WTC11 (cell line): ENCODE results near the gene UBL4A. TPM values are rescaled to one million over a fixed set of nuclear protein-coding genes. Genes with fewer than 3 reads are reported as not detected.

ENCODE experiments used
- ATAC-seq: fragments of 200-7000 bp; cut with Tn5 transposase; 2 replicates; pipeline ENCODE4 v1.10.0; 2021; ENCODE audit warnings: mild to moderate bottlenecking, moderate library complexity
- CTCF ChIA-PET: fragments of 300-600 bp; sonication (Branson Sonifier 250); formaldehyde crosslinking; loops from one replicate; lab custom pipeline; 2021; ENCODE audit warnings: antibody characterized with exemption; lab: Charles Lee
- POLR2A ChIA-PET: fragments of 350-600 bp; sonication (Branson Sonifier 250); formaldehyde crosslinking; loops from one replicate; lab custom pipeline; 2021; ENCODE audit warnings: antibody characterized with exemption; lab: Charles Lee
- DNase-seq: peaks from one replicate; pipeline ENCODE4 v3.0.0; 2021; ENCODE audit warnings: low spot score
- H3K27ac Mint-ChIP-seq: 2 replicates; pipeline ENCODE4 v1.8.0; 2021; ENCODE audit warnings: mixed read lengths
- H3K27me3 Mint-ChIP-seq: 2 replicates; pipeline ENCODE4 v1.8.0; 2021; ENCODE audit warnings: low read depth, mild to moderate bottlenecking, moderate library complexity, mixed read lengths
- H3K36me3 Mint-ChIP-seq: 2 replicates; pipeline ENCODE4 v1.8.0; 2021; ENCODE audit warnings: mixed read lengths
- H3K4me1 Mint-ChIP-seq: 2 replicates; pipeline ENCODE4 v1.8.0; 2022; ENCODE audit warnings: mixed read lengths
- H3K4me3 Mint-ChIP-seq: 2 replicates; pipeline ENCODE4 v1.8.0; 2021; ENCODE audit warnings: mild to moderate bottlenecking, moderate library complexity, mixed read lengths
- H3K9me3 Mint-ChIP-seq: 2 replicates; pipeline ENCODE4 v1.8.0; 2021; ENCODE audit warnings: mixed read lengths
- CREM ChIP-seq: sonication (generic); formaldehyde crosslinking; IDR thresholded peaks from 2 replicates; pipeline ENCODE4 v1.8.1; 2022; ENCODE audit warnings: mild to moderate bottlenecking, missing genetic modification reagents, moderate library complexity
- FOXK1 ChIP-seq: sonication (generic); formaldehyde crosslinking; IDR thresholded peaks from 2 replicates; pipeline ENCODE4 v1.8.0; 2022; ENCODE audit warnings: mild to moderate bottlenecking, moderate library complexity, missing genetic modification reagents
- FOXP1 ChIP-seq: sonication (generic); formaldehyde crosslinking; IDR thresholded peaks from 2 replicates; pipeline ENCODE4 v1.8.0; 2022; ENCODE audit warnings: missing genetic modification reagents, mild to moderate bottlenecking, moderate library complexity, borderline replicate concordance
- GRHL2 ChIP-seq: fragments of 250-450 bp; sonication (Bioruptor Pico); IDR thresholded peaks from 2 replicates; pipeline ENCODE4 v1.8.0; 2022; ENCODE audit warnings: mild to moderate bottlenecking, moderate library complexity; ENCODE audit not compliant: insufficient replicate concordance, severe bottlenecking
- HMGA2 ChIP-seq: fragments of 250-450 bp; sonication (Bioruptor Pico); IDR thresholded peaks from 2 replicates; pipeline ENCODE4 v1.4.0; 2021; ENCODE audit warnings: mild to moderate bottlenecking, moderate library complexity
- NR3C1 ChIP-seq: sonication (generic); formaldehyde crosslinking; conservative IDR thresholded peaks from 2 replicates; pipeline ENCODE4 v1.8.1; 2023; ENCODE audit warnings: low read depth, mild to moderate bottlenecking, missing genetic modification reagents
- RELA ChIP-seq: sonication (generic); formaldehyde crosslinking; IDR thresholded peaks from 2 replicates; pipeline ENCODE4 v1.8.1; 2022; ENCODE audit warnings: missing genetic modification reagents, mild to moderate bottlenecking, borderline replicate concordance
- TEAD1 ChIP-seq: sonication (generic); formaldehyde crosslinking; IDR thresholded peaks from 2 replicates; pipeline ENCODE4 v1.8.0; 2022; ENCODE audit warnings: mild to moderate bottlenecking, missing genetic modification reagents
- TP53 ChIP-seq: sonication (generic); formaldehyde crosslinking; IDR thresholded peaks from 2 replicates; pipeline ENCODE4 v1.8.1; 2023; ENCODE audit warnings: mild to moderate bottlenecking, missing genetic modification reagents
- ZNF121 ChIP-seq: sonication (generic); formaldehyde crosslinking; IDR thresholded peaks from 2 replicates; pipeline ENCODE4 v1.8.0; 2023; ENCODE audit warnings: missing genetic modification reagents
- total RNA-seq: library from RNA; stranded (reverse); gene quantifications from 3 replicates; pipeline ENCODE4 v1.2.3, GENCODE V29; 2021
- TF ChIP-seq, protein P1 (sequence below): sonication (generic); formaldehyde crosslinking; IDR thresholded peaks from 2 replicates; pipeline ENCODE4 v1.8.0; 2023; ENCODE audit warnings: missing genetic modification reagents, mild to moderate bottlenecking, borderline replicate concordance
- TF ChIP-seq, protein P2 (sequence below): fragments of 250-450 bp; sonication (Bioruptor Pico); IDR thresholded peaks from 2 replicates; pipeline ENCODE4 v1.8.0; 2021; ENCODE audit warnings: mild to moderate bottlenecking
- TF ChIP-seq, protein P3 (sequence below): sonication (generic); formaldehyde crosslinking; IDR thresholded peaks from 2 replicates; pipeline ENCODE4 v1.8.1; 2022; ENCODE audit warnings: low read depth, mild to moderate bottlenecking, moderate library complexity, missing genetic modification reagents, borderline replicate concordance
- TF ChIP-seq, protein P4 (sequence below): sonication (generic); formaldehyde crosslinking; IDR thresholded peaks from 2 replicates; pipeline ENCODE4 v1.8.0; 2022; ENCODE audit warnings: mild to moderate bottlenecking, missing genetic modification reagents
- TF ChIP-seq, protein P5 (sequence below): sonication (generic); formaldehyde crosslinking; IDR thresholded peaks from 2 replicates; pipeline ENCODE4 v1.8.1; 2022; ENCODE audit warnings: mild to moderate bottlenecking, missing genetic modification reagents, moderate library complexity, borderline replicate concordance
- TF ChIP-seq, protein P6 (sequence below): sonication (generic); formaldehyde crosslinking; conservative IDR thresholded peaks from 2 replicates; pipeline ENCODE4 v1.8.1; 2023; ENCODE audit warnings: mild to moderate bottlenecking, low read depth, missing genetic modification reagents, moderate library complexity
- TF ChIP-seq, protein P7 (sequence below): sonication (generic); formaldehyde crosslinking; IDR thresholded peaks from 2 replicates; pipeline ENCODE4 v1.8.1; 2023; ENCODE audit warnings: mild to moderate bottlenecking, moderate library complexity, missing genetic modification reagents
- TF ChIP-seq, protein P8 (sequence below): sonication (generic); formaldehyde crosslinking; IDR thresholded peaks from 2 replicates; pipeline ENCODE4 v1.8.0; 2022; ENCODE audit warnings: mild to moderate bottlenecking, missing genetic modification reagents

Gene UBL4A
- total RNA-seq, 1 experiment from 2014 or later = 34.0 TPM

DNA sequence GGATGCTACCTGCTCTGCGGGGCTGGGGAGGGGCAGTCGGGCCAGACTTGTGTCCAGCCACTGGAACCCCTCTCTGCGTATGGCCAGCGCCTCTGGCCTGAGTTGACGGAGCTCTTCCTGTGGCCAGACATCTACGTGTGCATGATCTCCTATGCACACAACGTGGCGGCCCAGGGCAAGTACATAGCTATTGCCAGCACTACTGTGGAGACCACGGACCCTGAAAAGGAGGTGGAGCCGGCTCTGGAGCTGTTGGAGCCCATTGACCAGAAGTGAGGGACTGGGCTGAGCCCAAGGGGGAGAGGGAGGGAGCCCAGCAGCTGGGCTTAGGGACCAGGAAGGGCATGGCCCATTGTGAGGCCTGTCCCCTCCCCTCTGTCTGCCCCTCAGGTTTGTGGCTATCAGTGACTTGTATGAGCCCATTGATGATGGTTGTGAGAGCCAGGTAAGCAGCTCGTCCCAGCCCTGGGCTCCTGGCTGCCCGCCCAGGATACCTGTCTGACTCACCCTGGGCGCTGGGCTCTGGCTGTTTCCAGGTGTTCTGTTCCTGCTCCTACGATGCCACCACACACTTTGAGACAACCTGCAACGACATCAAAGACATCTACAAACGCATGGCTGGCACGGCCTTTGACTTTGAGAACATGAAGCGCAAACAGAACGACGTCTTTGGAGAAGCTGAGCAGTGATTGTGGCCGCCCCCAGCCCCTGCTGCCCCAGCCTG is 44.3 kb downstream of the UBL4A start:
- peaks cover 5% of the 10 kb centered on the region for H3K4me1 Mint-ChIP-seq
- no peaks in the 10 kb centered on the region for H3K9me3 Mint-ChIP-seq
- ChIA-PET CTCF (no interaction called here), POLR2A (interaction anchor here (0.9 kb wide), 1 partner anchor 49 kb away, joined by 3 read pairs; the partner anchor contains the start of gene SLC10A3)
- peaks cover 15% of the 10 kb centered on the region for H3K36me3 Mint-ChIP-seq
- ATAC-seq (no peak), DNase-seq (no peak)
- no peak overlapping the region for H3K4me3 Mint-ChIP-seq
- TF ChIP-seq TP53 (CRISPR knock-in tag) (no peak), TEAD1 (CRISPR knock-in tag) (no peak), HMGA2 (CRISPR knock-in tag) (no peak), ZNF121 (CRISPR knock-in tag) (no peak), RELA (CRISPR knock-in tag) (no peak), NR3C1 (no peak), FOXK1 (CRISPR knock-in tag) (no peak), CREM (CRISPR knock-in tag) (no peak), GRHL2 (CRISPR knock-in tag) (no peak), FOXP1 (CRISPR knock-in tag) (no peak)
- TF ChIP-seq, protein P1, sequence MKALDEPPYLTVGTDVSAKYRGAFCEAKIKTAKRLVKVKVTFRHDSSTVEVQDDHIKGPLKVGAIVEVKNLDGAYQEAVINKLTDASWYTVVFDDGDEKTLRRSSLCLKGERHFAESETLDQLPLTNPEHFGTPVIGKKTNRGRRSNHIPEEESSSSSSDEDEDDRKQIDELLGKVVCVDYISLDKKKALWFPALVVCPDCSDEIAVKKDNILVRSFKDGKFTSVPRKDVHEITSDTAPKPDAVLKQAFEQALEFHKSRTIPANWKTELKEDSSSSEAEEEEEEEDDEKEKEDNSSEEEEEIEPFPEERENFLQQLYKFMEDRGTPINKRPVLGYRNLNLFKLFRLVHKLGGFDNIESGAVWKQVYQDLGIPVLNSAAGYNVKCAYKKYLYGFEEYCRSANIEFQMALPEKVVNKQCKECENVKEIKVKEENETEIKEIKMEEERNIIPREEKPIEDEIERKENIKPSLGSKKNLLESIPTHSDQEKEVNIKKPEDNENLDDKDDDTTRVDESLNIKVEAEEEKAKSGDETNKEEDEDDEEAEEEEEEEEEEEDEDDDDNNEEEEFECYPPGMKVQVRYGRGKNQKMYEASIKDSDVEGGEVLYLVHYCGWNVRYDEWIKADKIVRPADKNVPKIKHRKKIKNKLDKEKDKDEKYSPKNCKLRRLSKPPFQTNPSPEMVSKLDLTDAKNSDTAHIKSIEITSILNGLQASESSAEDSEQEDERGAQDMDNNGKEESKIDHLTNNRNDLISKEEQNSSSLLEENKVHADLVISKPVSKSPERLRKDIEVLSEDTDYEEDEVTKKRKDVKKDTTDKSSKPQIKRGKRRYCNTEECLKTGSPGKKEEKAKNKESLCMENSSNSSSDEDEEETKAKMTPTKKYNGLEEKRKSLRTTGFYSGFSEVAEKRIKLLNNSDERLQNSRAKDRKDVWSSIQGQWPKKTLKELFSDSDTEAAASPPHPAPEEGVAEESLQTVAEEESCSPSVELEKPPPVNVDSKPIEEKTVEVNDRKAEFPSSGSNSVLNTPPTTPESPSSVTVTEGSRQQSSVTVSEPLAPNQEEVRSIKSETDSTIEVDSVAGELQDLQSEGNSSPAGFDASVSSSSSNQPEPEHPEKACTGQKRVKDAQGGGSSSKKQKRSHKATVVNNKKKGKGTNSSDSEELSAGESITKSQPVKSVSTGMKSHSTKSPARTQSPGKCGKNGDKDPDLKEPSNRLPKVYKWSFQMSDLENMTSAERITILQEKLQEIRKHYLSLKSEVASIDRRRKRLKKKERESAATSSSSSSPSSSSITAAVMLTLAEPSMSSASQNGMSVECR (CRISPR knock-in tag) = no peak
- TF ChIP-seq, protein P2, sequence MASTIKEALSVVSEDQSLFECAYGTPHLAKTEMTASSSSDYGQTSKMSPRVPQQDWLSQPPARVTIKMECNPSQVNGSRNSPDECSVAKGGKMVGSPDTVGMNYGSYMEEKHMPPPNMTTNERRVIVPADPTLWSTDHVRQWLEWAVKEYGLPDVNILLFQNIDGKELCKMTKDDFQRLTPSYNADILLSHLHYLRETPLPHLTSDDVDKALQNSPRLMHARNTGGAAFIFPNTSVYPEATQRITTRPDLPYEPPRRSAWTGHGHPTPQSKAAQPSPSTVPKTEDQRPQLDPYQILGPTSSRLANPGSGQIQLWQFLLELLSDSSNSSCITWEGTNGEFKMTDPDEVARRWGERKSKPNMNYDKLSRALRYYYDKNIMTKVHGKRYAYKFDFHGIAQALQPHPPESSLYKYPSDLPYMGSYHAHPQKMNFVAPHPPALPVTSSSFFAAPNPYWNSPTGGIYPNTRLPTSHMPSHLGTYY (CRISPR knock-in tag) = no peak
- TF ChIP-seq, protein P3, sequence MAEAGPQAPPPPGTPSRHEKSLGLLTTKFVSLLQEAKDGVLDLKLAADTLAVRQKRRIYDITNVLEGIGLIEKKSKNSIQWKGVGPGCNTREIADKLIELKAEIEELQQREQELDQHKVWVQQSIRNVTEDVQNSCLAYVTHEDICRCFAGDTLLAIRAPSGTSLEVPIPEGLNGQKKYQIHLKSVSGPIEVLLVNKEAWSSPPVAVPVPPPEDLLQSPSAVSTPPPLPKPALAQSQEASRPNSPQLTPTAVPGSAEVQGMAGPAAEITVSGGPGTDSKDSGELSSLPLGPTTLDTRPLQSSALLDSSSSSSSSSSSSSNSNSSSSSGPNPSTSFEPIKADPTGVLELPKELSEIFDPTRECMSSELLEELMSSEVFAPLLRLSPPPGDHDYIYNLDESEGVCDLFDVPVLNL (CRISPR knock-in tag) = no peak
- TF ChIP-seq, protein P4, sequence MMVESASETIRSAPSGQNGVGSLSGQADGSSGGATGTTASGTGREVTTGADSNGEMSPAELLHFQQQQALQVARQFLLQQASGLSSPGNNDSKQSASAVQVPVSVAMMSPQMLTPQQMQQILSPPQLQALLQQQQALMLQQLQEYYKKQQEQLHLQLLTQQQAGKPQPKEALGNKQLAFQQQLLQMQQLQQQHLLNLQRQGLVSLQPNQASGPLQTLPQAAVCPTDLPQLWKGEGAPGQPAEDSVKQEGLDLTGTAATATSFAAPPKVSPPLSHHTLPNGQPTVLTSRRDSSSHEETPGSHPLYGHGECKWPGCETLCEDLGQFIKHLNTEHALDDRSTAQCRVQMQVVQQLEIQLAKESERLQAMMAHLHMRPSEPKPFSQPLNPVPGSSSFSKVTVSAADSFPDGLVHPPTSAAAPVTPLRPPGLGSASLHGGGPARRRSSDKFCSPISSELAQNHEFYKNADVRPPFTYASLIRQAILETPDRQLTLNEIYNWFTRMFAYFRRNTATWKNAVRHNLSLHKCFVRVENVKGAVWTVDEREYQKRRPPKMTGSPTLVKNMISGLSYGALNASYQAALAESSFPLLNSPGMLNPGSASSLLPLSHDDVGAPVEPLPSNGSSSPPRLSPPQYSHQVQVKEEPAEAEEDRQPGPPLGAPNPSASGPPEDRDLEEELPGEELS (CRISPR knock-in tag) = no peak
- TF ChIP-seq, protein P5, sequence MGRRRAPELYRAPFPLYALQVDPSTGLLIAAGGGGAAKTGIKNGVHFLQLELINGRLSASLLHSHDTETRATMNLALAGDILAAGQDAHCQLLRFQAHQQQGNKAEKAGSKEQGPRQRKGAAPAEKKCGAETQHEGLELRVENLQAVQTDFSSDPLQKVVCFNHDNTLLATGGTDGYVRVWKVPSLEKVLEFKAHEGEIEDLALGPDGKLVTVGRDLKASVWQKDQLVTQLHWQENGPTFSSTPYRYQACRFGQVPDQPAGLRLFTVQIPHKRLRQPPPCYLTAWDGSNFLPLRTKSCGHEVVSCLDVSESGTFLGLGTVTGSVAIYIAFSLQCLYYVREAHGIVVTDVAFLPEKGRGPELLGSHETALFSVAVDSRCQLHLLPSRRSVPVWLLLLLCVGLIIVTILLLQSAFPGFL = no peak
- TF ChIP-seq, protein P6, sequence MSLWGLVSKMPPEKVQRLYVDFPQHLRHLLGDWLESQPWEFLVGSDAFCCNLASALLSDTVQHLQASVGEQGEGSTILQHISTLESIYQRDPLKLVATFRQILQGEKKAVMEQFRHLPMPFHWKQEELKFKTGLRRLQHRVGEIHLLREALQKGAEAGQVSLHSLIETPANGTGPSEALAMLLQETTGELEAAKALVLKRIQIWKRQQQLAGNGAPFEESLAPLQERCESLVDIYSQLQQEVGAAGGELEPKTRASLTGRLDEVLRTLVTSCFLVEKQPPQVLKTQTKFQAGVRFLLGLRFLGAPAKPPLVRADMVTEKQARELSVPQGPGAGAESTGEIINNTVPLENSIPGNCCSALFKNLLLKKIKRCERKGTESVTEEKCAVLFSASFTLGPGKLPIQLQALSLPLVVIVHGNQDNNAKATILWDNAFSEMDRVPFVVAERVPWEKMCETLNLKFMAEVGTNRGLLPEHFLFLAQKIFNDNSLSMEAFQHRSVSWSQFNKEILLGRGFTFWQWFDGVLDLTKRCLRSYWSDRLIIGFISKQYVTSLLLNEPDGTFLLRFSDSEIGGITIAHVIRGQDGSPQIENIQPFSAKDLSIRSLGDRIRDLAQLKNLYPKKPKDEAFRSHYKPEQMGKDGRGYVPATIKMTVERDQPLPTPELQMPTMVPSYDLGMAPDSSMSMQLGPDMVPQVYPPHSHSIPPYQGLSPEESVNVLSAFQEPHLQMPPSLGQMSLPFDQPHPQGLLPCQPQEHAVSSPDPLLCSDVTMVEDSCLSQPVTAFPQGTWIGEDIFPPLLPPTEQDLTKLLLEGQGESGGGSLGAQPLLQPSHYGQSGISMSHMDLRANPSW (CRISPR knock-in tag) = no peak
- TF ChIP-seq, protein P7, sequence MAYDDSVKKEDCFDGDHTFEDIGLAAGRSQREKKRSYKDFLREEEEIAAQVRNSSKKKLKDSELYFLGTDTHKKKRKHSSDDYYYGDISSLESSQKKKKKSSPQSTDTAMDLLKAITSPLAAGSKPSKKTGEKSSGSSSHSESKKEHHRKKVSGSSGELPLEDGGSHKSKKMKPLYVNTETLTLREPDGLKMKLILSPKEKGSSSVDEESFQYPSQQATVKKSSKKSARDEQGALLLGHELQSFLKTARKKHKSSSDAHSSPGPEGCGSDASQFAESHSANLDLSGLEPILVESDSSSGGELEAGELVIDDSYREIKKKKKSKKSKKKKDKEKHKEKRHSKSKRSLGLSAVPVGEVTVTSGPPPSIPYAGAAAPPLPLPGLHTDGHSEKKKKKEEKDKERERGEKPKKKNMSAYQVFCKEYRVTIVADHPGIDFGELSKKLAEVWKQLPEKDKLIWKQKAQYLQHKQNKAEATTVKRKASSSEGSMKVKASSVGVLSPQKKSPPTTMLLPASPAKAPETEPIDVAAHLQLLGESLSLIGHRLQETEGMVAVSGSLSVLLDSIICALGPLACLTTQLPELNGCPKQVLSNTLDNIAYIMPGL (CRISPR knock-in tag) = no peak
- TF ChIP-seq, protein P8, sequence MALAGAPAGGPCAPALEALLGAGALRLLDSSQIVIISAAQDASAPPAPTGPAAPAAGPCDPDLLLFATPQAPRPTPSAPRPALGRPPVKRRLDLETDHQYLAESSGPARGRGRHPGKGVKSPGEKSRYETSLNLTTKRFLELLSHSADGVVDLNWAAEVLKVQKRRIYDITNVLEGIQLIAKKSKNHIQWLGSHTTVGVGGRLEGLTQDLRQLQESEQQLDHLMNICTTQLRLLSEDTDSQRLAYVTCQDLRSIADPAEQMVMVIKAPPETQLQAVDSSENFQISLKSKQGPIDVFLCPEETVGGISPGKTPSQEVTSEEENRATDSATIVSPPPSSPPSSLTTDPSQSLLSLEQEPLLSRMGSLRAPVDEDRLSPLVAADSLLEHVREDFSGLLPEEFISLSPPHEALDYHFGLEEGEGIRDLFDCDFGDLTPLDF (CRISPR knock-in tag) = no peak
- H3K27ac Mint-ChIP-seq = no peak overlapping the region
- no peaks in the 10 kb centered on the region for H3K27me3 Mint-ChIP-seq
